ENCODE measurements around the gene CAMSAP2.

The CAMSAP2 gene

GRCh38 chr1:200857804-200858203, 119.1 kb downstream of the CAMSAP2 start:
- ChIA-PET CTCF (interaction anchor here (1.4 to 1.5 kb wide), 3 partner anchors 9 to 30 kb away, joined by 4 to 10 read pairs (median 5); no protein-coding TSS in a partner anchor), POLR2A (no interaction called here)
- no peak for DNase-seq (ENCODE audit: extremely low spot score)
- TF ChIP-seq, protein P1, sequence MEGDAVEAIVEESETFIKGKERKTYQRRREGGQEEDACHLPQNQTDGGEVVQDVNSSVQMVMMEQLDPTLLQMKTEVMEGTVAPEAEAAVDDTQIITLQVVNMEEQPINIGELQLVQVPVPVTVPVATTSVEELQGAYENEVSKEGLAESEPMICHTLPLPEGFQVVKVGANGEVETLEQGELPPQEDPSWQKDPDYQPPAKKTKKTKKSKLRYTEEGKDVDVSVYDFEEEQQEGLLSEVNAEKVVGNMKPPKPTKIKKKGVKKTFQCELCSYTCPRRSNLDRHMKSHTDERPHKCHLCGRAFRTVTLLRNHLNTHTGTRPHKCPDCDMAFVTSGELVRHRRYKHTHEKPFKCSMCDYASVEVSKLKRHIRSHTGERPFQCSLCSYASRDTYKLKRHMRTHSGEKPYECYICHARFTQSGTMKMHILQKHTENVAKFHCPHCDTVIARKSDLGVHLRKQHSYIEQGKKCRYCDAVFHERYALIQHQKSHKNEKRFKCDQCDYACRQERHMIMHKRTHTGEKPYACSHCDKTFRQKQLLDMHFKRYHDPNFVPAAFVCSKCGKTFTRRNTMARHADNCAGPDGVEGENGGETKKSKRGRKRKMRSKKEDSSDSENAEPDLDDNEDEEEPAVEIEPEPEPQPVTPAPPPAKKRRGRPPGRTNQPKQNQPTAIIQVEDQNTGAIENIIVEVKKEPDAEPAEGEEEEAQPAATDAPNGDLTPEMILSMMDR (IDR thresholded peaks at IDR 0.05; ENCODE audit: control extremely low read depth, extremely low read depth, low read depth, missing control alignments): no peak

DNA sequence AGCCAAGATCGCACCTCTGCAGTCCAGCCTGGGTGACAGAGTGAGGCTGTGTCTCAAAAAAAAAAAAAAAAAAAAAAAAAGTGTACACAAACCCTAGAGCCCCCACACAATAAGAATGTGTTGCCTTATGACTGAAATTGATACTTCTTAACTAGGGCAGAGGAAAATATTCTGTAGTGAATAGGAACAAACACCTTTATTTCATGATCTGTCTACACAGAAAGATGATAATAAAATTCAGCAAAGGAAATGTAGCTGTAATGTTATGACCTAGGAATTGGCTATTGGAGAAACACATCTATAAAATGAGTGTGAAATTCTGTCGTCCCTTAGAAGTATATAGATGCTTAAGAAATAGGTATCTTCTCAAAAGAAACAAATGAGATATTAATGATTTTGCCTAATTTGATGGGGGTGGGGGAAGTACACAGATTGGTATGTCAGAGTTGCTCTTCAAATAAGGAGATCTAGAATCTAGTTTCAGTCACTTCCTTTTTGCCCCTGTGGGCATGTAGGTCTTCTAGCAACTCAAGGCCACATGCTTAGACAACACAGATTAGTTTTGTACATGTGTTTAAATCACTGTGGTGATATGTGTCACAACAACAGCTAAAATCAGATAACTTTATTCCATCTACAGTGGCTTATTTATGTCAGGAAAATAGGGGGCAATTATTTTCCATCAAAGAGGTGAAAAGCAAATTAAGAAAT, 123.4 kb downstream of the CAMSAP2 start:
- CTCF ChIA-PET: interaction anchor here (1.0 to 1.6 kb wide), 3 partner anchors 17 to 110 kb away, joined by 3 to 4 read pairs (median 4); no protein-coding TSS in a partner anchor
- POLR2A ChIA-PET: interaction anchor here (0.7 kb wide), 2 partner anchors 239 to 307 kb away, joined by 5 to 6 read pairs; no protein-coding TSS in a partner anchor
- DNase-seq (ENCODE audit: extremely low spot score): peak; percentile 40
- TF ChIP-seq, protein P1 (IDR thresholded peaks at IDR 0.05; ENCODE audit: control extremely low read depth, extremely low read depth, low read depth, missing control alignments): no peak

DNA sequence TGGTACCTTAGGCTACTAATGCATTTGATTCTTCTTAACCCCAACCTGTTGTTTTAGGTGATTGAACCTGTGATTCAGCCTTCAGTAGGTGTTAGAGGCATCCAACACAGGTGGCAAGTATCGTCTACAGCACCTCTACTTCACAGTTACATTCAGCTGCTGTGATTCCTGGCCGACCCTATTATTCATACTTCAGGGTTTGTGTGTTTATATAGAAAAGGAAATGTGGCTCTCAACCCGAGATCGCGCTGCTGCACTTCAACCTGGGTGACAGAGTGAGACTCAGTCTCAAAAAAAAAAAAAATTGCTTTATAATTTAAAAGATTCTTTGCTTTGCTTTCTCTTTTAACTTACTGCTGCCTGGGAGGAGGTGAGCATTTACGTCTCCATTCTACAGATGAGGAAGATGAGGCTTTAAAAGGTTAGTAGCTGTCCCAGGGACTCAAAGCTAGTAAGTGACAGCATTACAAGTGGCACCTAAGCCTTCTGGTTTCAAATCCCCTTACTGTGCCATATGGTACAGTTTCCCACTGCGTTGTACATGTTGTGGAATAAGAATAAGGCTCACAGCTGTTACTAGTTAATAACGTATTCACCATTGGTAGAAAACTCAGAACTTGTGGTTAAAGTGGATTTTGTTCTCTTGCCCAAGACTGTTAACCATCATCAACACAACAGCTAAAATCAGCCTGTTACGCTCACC, 124.2 kb downstream of the CAMSAP2 start:
- CTCF ChIA-PET: interaction anchor here (1.0 to 1.6 kb wide), 4 partner anchors 14 to 109 kb away, joined by 3 to 4 read pairs (median 4); no protein-coding TSS in a partner anchor
- DNase-seq (ENCODE audit: extremely low spot score): no peak
- TF ChIP-seq, protein P1 (IDR thresholded peaks at IDR 0.05; ENCODE audit: control extremely low read depth, extremely low read depth, low read depth, missing control alignments): no peak
- POLR2A ChIA-PET: interaction anchor here (0.7 kb wide), 4 partner anchors 160 to 308 kb away, joined by 3 to 6 read pairs (median 4); no protein-coding TSS in a partner anchor

DNA sequence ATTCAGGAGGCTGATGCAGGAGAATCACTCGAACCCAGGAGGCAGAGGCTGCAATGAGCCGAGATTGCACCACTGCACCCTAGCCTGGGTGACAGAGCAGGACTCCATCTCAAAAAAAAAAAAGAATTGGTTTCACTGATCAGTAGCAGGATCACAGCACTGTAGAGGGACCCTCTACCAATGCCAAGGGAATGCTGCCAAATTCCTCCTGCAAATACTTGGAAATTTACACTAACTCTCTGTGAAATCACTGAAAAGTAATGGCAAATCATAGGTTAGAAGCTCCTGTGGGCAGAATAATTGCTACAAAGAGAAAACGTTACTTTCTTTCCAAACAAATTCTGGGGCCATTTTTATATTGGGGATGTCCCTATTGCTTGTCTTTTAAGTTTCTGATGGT, 127.4 kb downstream of the CAMSAP2 start:
- DNase-seq (ENCODE audit: extremely low spot score): no peak
- CTCF ChIA-PET: interaction anchor here (0.9 to 3.9 kb wide), 9 partner anchors 8 to 242 kb away, joined by 3 to 15 read pairs (median 6); no protein-coding TSS in a partner anchor
- POLR2A ChIA-PET: interaction anchor here (0.5 to 1.0 kb wide), 4 partner anchors 9 to 30 kb away, joined by 3 read pairs; no protein-coding TSS in a partner anchor
- TF ChIP-seq, protein P1 (IDR thresholded peaks at IDR 0.05; ENCODE audit: control extremely low read depth, extremely low read depth, low read depth, missing control alignments): no peak

GRCh38 chr1:200866521-200866920, 127.8 kb downstream of the CAMSAP2 start:
- CTCF ChIA-PET: interaction anchor here (1.0 to 3.9 kb wide), 8 partner anchors 9 to 176 kb away, joined by 3 to 15 read pairs (median 6); no protein-coding TSS in a partner anchor
- POLR2A ChIA-PET: interaction anchor here (0.5 to 1.0 kb wide), 4 partner anchors 9 to 30 kb away, joined by 3 read pairs; no protein-coding TSS in a partner anchor
- TF ChIP-seq, protein P1 (IDR thresholded peaks at IDR 0.05; ENCODE audit: control extremely low read depth, extremely low read depth, low read depth, missing control alignments): no peak
- peak; percentile 82 for DNase-seq (ENCODE audit: extremely low spot score)
